Testis (tissue), 3 donors: Measurements from ENCODE around the gene PNKP. TPM values are rescaled to one million over a fixed set of nuclear protein-coding genes. Genes with fewer than 3 reads are reported as not detected.

Source experiments
- DNase-seq: peaks from one replicate; pipeline ENCODE4 v3.0.0-alpha.2; 2019
- H3K27ac ChIP-seq, 2 donors: fragments of 200-600 bp; sonication (generic); one replicate each; pipeline ENCODE4 v1.5.1; 2019
- H3K27me3 ChIP-seq: fragments of 200-600 bp; sonication (generic); one replicate; pipeline ENCODE4 v1.5.1; 2019
- H3K36me3 ChIP-seq: fragments of 200-600 bp; sonication (generic); one replicate; pipeline ENCODE4 v1.5.1; 2017; ENCODE audit warnings: low read depth; ENCODE audit errors: missing control alignments
- H3K4me1 ChIP-seq: fragments of 200-600 bp; sonication (generic); one replicate; pipeline ENCODE4 v1.5.1; 2019
- H3K4me3 ChIP-seq, 2 donors: fragments of 200-600 bp; sonication (generic); one replicate each; pipeline ENCODE4 v1.5.1; 2017 to 2019
- H3K9me3 ChIP-seq: fragments of 200-600 bp; sonication (generic); one replicate; pipeline ENCODE4 v1.5.1; 2017
- POLR2A ChIP-seq: fragments of 450-650 bp; IDR thresholded peaks from one replicate; pipeline ENCODE4 v1.6.1; 2017; ENCODE audit warnings: antibody characterized with exemption, mild to moderate bottlenecking, moderate library complexity
- WGBS, 2 donors: methylation state at CpG; one replicate each; pipeline ENCODE4 v1.1.5; 2018; 5-methylcytosine and 5-hydroxymethylcytosine counted together
- intact Hi-C: fragments of 100-400 bp; cut with DNase I; formaldehyde crosslinking; loops from one replicate; pipeline ENCODE4 v1.15.1; 2023; ENCODE audit warnings: low total_unique reads
- polyA plus RNA-seq: library from polyadenylated mRNA; stranded (reverse); fragments of 350-450 nt; fragmentation: Illumina TruSeq; extraction: RNeasy Lipid Tissue Mini Kit (QIAGEN cat#74804); gene quantifications from one replicate; pipeline ENCODE4 v1.2.3, GENCODE V29; 2014; ENCODE audit warnings: low read depth, low replicate concordance; ENCODE audit not compliant: insufficient read depth
- total RNA-seq, 2 donors: library from RNA; depleted of rRNA; stranded (reverse); fragments of >200 nt; gene quantifications; one replicate each; pipeline ENCODE4 v1.2.3, GENCODE V29; 2016
- TF ChIP-seq, protein P1 (sequence below), 3 experiments: fragments of 450-650 bp in 2 of 3; fragments of 200-600 bp in 1 of 3; sonication (generic) in 1 of 3; IDR thresholded peaks; one replicate each; pipeline ENCODE4 v1.5.1; 2016 to 2019; ENCODE audit warnings: antibody characterized with exemption in 3 of 3, mild to moderate bottlenecking in 2 of 3, moderate library complexity in 1 of 3

The PNKP gene
- total and polyA plus RNA-seq, 3 donors from 2014 or later = 45.5 to 125 (median 110) TPM

DNA sequence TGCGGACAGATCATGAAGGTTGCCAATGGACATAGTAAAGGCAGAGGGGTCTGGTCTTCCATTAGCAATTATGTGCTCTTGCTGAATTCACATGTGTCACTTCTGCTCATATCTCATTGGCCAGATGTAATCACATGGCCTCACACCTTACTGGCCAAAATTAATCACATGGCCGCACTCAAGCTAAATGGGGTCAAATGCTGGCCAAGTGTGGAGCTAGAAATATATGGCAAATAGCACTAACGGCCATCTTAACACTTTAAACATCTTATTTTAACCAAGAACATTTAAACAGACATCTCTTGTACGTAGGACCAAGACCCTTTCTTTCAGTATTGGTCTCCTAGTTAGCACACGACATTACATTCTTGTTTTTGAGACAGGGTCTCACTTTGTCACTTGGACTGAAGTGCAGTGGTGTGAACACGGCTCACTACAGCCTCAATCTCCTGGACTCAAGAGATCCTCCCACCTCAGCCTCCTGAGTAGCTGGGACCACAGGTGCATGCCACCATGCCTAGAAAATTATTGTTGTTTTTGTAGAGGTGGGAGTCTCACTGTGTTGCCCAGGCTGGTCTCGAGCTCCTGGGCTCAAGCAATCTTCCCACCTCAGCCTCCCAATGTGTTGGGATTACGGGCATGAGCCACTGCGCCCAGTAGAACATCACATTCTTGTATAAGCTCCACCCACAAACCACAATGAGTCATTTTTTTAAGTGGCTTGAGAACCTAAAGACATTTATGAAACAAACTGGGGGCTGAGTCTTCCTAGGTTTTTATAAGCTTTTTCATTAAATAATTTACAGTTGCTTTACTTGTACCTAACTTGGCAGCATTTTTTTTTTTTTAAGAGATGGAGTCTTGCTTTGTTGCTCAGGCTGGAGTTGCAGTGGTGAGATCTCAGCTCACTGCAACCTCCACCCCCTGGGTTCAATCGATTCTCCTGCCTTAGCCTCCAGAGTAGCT lies 19.4 kb downstream of the PNKP start:
- H3K27me3 ChIP-seq = no peaks in the 10 kb centered on the region
- H3K27ac ChIP-seq = no peak overlapping the region
- no peaks in the 10 kb centered on the region for H3K9me3 ChIP-seq
- 81 to 90% methylated on average over 10 of the region's 10 CpGs for WGBS, 2 donors
- no peak for DNase-seq
- no peaks in the 10 kb centered on the region for H3K36me3 ChIP-seq
- TF ChIP-seq, protein P1, sequence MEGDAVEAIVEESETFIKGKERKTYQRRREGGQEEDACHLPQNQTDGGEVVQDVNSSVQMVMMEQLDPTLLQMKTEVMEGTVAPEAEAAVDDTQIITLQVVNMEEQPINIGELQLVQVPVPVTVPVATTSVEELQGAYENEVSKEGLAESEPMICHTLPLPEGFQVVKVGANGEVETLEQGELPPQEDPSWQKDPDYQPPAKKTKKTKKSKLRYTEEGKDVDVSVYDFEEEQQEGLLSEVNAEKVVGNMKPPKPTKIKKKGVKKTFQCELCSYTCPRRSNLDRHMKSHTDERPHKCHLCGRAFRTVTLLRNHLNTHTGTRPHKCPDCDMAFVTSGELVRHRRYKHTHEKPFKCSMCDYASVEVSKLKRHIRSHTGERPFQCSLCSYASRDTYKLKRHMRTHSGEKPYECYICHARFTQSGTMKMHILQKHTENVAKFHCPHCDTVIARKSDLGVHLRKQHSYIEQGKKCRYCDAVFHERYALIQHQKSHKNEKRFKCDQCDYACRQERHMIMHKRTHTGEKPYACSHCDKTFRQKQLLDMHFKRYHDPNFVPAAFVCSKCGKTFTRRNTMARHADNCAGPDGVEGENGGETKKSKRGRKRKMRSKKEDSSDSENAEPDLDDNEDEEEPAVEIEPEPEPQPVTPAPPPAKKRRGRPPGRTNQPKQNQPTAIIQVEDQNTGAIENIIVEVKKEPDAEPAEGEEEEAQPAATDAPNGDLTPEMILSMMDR (IDR thresholded peaks at IDR 0.05) = no peak
- TF ChIP-seq POLR2A = no peak
- H3K4me1 ChIP-seq = peaks cover 11% of the 10 kb centered on the region
- intact Hi-C loops = no loop called here
- no peak overlapping the region for H3K4me3 ChIP-seq

DNA sequence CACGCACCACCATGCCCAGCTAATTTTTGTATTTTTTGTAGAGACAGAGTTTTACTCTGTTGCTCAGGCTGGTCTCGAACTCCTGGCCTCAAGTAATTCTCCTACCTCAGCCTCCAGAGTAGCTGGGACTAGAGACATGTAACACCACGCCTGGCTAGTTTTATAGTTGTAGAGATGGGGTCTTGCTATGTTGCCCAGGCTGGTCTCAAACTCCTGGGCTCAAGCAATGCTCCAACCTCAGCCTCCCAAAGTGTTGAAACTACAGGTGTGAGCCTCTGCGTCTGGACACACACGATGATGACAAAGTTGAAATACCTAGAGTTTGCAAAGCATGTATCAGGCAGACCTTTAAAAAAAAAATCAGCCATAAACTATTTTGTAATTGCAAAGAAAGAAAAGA lies 21.0 kb downstream of the PNKP start:
- TF ChIP-seq POLR2A = no peak
- TF ChIP-seq, protein P1 (IDR thresholded peaks at IDR 0.05) = no peak
- 78 to 86% methylated on average over 5 of the region's 5 CpGs for WGBS, 2 donors
- no peak overlapping the region for H3K4me3 ChIP-seq
- no peaks in the 10 kb centered on the region for H3K4me1 ChIP-seq
- H3K9me3 ChIP-seq = no peaks in the 10 kb centered on the region
- no peak overlapping the region for H3K27ac ChIP-seq
- no peaks in the 10 kb centered on the region for H3K36me3 ChIP-seq
- no peak for DNase-seq
- intact Hi-C loops = no loop called here
- H3K27me3 ChIP-seq = no peaks in the 10 kb centered on the region

DNA sequence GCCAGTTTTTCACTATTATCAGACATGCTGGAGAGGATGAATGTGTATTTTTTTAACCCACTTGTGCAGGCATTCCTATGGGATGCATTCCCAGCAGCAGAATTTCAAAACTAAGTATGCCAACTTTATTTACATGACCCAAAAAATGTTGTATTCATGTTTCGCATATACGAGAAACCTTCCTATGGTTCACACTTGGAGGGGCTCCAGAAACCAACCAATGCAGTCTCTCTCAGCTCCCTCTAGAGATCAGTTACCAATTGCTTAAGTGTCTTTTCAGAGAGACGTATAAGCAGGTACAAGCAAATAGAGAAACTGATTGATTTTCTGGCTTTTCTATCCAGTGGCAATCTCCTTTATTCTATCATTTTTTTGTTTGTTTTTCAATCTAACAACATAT lies 22.0 kb downstream of the PNKP start:
- no peak for DNase-seq
- Histone ChIP-seq H3K36me3 (no peaks in the 10 kb centered on the region), H3K27ac (no peak overlapping the region), H3K4me3 (no peak overlapping the region), H3K27me3 (no peaks in the 10 kb centered on the region), H3K9me3 (no peaks in the 10 kb centered on the region), H3K4me1 (no peaks in the 10 kb centered on the region)
- 84 to 86% methylated on average over 3 of the region's 3 CpGs for WGBS, 2 donors
- intact Hi-C loops = no loop called here
- TF ChIP-seq POLR2A = no peak
- TF ChIP-seq, protein P1 (IDR thresholded peaks at IDR 0.05) = no peak

DNA sequence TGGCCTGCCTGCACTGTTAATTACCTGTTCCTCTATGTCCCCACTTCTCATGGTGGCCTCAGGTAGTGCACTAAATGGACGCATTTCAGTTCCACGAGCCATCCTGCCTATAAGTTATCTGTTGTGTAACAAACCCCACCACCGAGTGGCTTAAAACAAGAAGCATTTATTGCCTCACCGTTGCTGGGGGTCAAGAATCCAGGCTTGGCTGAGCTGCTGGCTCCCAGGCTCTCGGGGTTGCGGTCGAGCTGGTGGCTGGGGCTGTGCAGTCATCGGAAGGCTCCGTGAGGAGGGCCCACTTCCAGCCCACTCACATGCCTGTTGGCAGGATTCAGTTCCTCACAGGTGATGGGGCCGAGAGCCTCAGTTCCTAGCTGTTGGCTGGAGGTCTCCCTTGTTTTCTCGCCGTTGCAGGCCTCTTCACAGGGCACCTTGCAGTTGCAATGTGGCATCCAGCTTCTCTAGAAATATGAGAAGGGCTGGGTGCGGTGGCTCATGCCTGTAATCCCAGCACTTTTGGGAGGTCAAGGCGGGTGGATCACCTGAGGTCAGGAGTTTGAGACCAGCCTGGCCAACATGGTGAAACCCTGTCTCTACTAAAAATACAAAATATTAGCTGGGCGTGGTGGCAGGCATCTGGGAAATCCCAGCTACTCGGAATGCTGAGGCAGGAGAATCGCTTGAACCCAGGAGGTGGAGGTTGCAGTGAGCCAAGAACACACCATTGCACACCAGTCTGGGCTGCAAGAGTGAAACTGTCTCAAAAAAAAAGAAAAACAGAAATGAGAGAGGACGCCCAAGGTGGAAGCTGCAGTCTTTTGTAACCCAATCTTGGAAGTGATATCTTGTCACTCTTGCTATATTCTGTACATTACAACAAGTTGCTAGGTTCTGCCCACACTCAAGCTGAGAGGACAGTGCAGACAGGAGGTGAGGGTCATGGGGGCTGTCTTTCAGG lies 23.0 kb downstream of the PNKP start:
- TF ChIP-seq, protein P1 (IDR thresholded peaks at IDR 0.05) = no peak
- no peak for TF ChIP-seq POLR2A
- WGBS, 2 donors = 87 to 89% methylated on average over 15 to 18 of the region's 18 CpGs
- no peak overlapping the region for H3K4me3 ChIP-seq
- no peaks in the 10 kb centered on the region for H3K9me3 ChIP-seq
- H3K4me1 ChIP-seq = no peaks in the 10 kb centered on the region
- intact Hi-C loops = no loop called here
- no peaks in the 10 kb centered on the region for H3K36me3 ChIP-seq
- DNase-seq = no peak
- H3K27ac ChIP-seq = no peak overlapping the region
- no peaks in the 10 kb centered on the region for H3K27me3 ChIP-seq
